BLaER1 (cell line): ENCODE data around the gene BTBD19.
"Not testable (repeated sequence)": the region's sequence is repeated elsewhere in the genome, so short reads cannot be mapped to it uniquely, and the experiment has no call there.

ENCODE experiments used
- H3K27ac ChIP-seq: shearing (Covaris generic); formaldehyde crosslinking; 2 replicates; pipeline ENCODE4 v1.8.1; 2022
- H3K27me3 ChIP-seq: shearing (Covaris generic); formaldehyde crosslinking; 2 replicates; pipeline ENCODE4 v1.8.1; 2022
- H3K36me3 ChIP-seq: shearing (Covaris generic); formaldehyde crosslinking; 2 replicates; pipeline ENCODE4 v1.8.1; 2022
- H3K4me1 ChIP-seq: shearing (Covaris generic); formaldehyde crosslinking; 2 replicates; pipeline ENCODE4 v1.8.1; 2022
- H3K4me2 ChIP-seq: shearing (Covaris generic); formaldehyde crosslinking; 2 replicates; pipeline ENCODE4 v1.8.1; 2022
- H3K4me3 ChIP-seq: shearing (Covaris generic); formaldehyde crosslinking; 2 replicates; pipeline ENCODE4 v1.8.1; 2022
- H3K9ac ChIP-seq: shearing (Covaris generic); formaldehyde crosslinking; 2 replicates; pipeline ENCODE4 v1.8.1; 2022
- H3K9me3 ChIP-seq: shearing (Covaris generic); formaldehyde crosslinking; 2 replicates; pipeline ENCODE4 v1.8.1; 2022
- H4K20me1 ChIP-seq: shearing (Covaris generic); formaldehyde crosslinking; 2 replicates; pipeline ENCODE4 v1.8.1; 2022
- Cebpa-rat ChIP-seq: shearing (Covaris generic); IDR thresholded peaks from 2 replicates; pipeline ENCODE4 v1.8.1; 2022

The BTBD19 gene

GRCh38 chr1:44808938-44809917 is 905 bp downstream of the BTBD19 start:
- peak overlapping the region; percentile 49 for H3K4me3 ChIP-seq
- H3K36me3 ChIP-seq: peaks cover 28% of the 10 kb centered on the region
- H3K27me3 ChIP-seq: no peaks in the 10 kb centered on the region
- no peak for TF ChIP-seq Cebpa-rat
- H3K9me3 ChIP-seq: no peaks in the 10 kb centered on the region
- H3K27ac ChIP-seq: peak overlapping the region; percentile 98
- H4K20me1 ChIP-seq: no peaks in the 10 kb centered on the region
- H3K4me2 ChIP-seq: peak overlapping the region; percentile 79
- H3K9ac ChIP-seq: peak overlapping the region; percentile 78
- peaks cover 88% of the 10 kb centered on the region for H3K4me1 ChIP-seq

- H3K36me3 ChIP-seq: peaks cover 18% of the 10 kb centered on the region
- peak overlapping the region; percentile 79 for H3K4me2 ChIP-seq
- no peak overlapping the region for H3K4me3 ChIP-seq
- H3K27ac ChIP-seq: peak overlapping the region; percentile 98
- no peaks in the 10 kb centered on the region for H3K27me3 ChIP-seq
- peak overlapping the region; percentile 56 for H3K9ac ChIP-seq
- H4K20me1 ChIP-seq: no peaks in the 10 kb centered on the region
- no peak for TF ChIP-seq Cebpa-rat
- H3K9me3 ChIP-seq: no peaks in the 10 kb centered on the region
- peaks cover 95% of the 10 kb centered on the region for H3K4me1 ChIP-seq
Observed at GRCh38 chr1:44810101-44810761, 1.9 kb downstream of the BTBD19 start.

- Histone ChIP-seq H3K27ac (peak overlapping the region; percentile 98), H3K4me1 (peaks cover 90% of the 10 kb centered on the region), H3K9ac (peak overlapping the region; percentile 56; the same call in 1 of the 2 replicates)
Observed at GRCh38 chr1:44810762-44811105, 2.4 kb downstream of the BTBD19 start.

GRCh38 chr1:44811234-44811633 is 2.9 kb downstream of the BTBD19 start:
- Histone ChIP-seq H3K27ac (peak overlapping the region; percentile 98), H3K36me3 (peaks cover 8% of the 10 kb centered on the region), H3K9me3 (no peaks in the 10 kb centered on the region)

More at GRCh38 chr1:44810762-44811105, 2.4 kb downstream of the BTBD19 start:
- H3K9me3 ChIP-seq, H3K27me3 ChIP-seq, H3K4me3 ChIP-seq, H4K20me1 ChIP-seq: not testable (repeated sequence)
- Histone ChIP-seq H3K36me3 (peaks cover 13% of the 10 kb centered on the region), H3K4me2 (peak overlapping the region; percentile 79)

GRCh38 chr1:44812822-44813543 is 4.7 kb downstream of the BTBD19 start:
- Histone ChIP-seq H3K9me3 (no peaks in the 10 kb centered on the region), H4K20me1 (no peaks in the 10 kb centered on the region), H3K27ac (peak overlapping the region; percentile 83), H3K4me3 (peak overlapping the region; percentile 60), H3K27me3 (no peaks in the 10 kb centered on the region), H3K4me1 (peaks cover 71% of the 10 kb centered on the region), H3K9ac (peak overlapping the region; percentile 74; the same call in 1 of the 2 replicates), H3K4me2 (peak overlapping the region; percentile 77), H3K36me3 (no peaks in the 10 kb centered on the region)
- no peak for TF ChIP-seq Cebpa-rat

More at GRCh38 chr1:44811234-44811633, 2.9 kb downstream of the BTBD19 start:
- no peak for TF ChIP-seq Cebpa-rat
- peak overlapping the region; percentile 79 for H3K4me2 ChIP-seq
- no peak overlapping the region; the same call in none of the 2 replicates for H3K9ac ChIP-seq
- no peaks in the 10 kb centered on the region for H3K27me3 ChIP-seq
- no peaks in the 10 kb centered on the region for H4K20me1 ChIP-seq
- H3K4me3 ChIP-seq: no peak overlapping the region
- H3K4me1 ChIP-seq: peaks cover 85% of the 10 kb centered on the region

- not testable (repeated sequence) for H3K4me3 ChIP-seq, H3K27ac ChIP-seq, H3K9ac ChIP-seq, H3K4me2 ChIP-seq, H3K27me3 ChIP-seq, H4K20me1 ChIP-seq, H3K9me3 ChIP-seq, H3K36me3 ChIP-seq
- H3K4me1 ChIP-seq: peaks cover 63% of the 10 kb centered on the region
Observed at GRCh38 chr1:44815926-44816325, 7.6 kb downstream of the BTBD19 start.

- no peak overlapping the region for H3K9ac ChIP-seq
- H3K4me3 ChIP-seq: no peak overlapping the region
- no peaks in the 10 kb centered on the region for H4K20me1 ChIP-seq
- peaks cover 54% of the 10 kb centered on the region for H3K4me1 ChIP-seq
- TF ChIP-seq Cebpa-rat: no peak
- no peaks in the 10 kb centered on the region for H3K36me3 ChIP-seq
- no peaks in the 10 kb centered on the region for H3K27me3 ChIP-seq
- no peaks in the 10 kb centered on the region for H3K9me3 ChIP-seq
- H3K27ac ChIP-seq: no peak overlapping the region
- H3K4me2 ChIP-seq: no peak overlapping the region
Observed at GRCh38 chr1:44817307-44817706, 9.0 kb downstream of the BTBD19 start.

GRCh38 chr1:44817771-44818495 is 9.6 kb downstream of the BTBD19 start:
- Histone ChIP-seq H4K20me1 (no peaks in the 10 kb centered on the region), H3K36me3 (no peaks in the 10 kb centered on the region), H3K4me1 (peaks cover 49% of the 10 kb centered on the region), H3K27me3 (no peaks in the 10 kb centered on the region), H3K9ac (0 out of 2 replicates have a peak overlapping the region, but pooled peaks have one; percentile 97), H3K27ac (peak overlapping the region; percentile 99; the same call in 1 of the 2 replicates), H3K4me3 (0 out of 2 replicates have a peak overlapping the region, but pooled peaks have one; percentile 66), H3K4me2 (peak overlapping the region; percentile 98), H3K9me3 (no peaks in the 10 kb centered on the region)
- TF ChIP-seq Cebpa-rat: no peak

GRCh38 chr1:44819196-44819607 is 10.9 kb downstream of the BTBD19 start:
- Histone ChIP-seq H3K27me3 (no peaks in the 10 kb centered on the region), H3K4me3 (peak overlapping the region; percentile 66), H4K20me1 (no peaks in the 10 kb centered on the region), H3K9ac (peak overlapping the region; percentile 97), H3K4me2 (peak overlapping the region; percentile 98), H3K4me1 (peaks cover 38% of the 10 kb centered on the region), H3K27ac (peak overlapping the region; percentile 99), H3K9me3 (no peaks in the 10 kb centered on the region), H3K36me3 (no peaks in the 10 kb centered on the region)
- no peak for TF ChIP-seq Cebpa-rat
